Activated CD8-positive, alpha-beta memory T cell treated with anti-CD3 and anti-CD28 coated beads, Interleukin-2, amount 50 U/mL, for 4 hours (primary cell): ENCODE data around the gene STBD1.
"Not testable (repeated sequence)": the region's sequence is repeated elsewhere in the genome, so short reads cannot be mapped to it uniquely, and the experiment has no call there.

Experiments used
- DNase-seq: peaks from one replicate; pipeline ENCODE4 v3.0.0-alpha.2; 2020

STBD1 gene

DNA sequence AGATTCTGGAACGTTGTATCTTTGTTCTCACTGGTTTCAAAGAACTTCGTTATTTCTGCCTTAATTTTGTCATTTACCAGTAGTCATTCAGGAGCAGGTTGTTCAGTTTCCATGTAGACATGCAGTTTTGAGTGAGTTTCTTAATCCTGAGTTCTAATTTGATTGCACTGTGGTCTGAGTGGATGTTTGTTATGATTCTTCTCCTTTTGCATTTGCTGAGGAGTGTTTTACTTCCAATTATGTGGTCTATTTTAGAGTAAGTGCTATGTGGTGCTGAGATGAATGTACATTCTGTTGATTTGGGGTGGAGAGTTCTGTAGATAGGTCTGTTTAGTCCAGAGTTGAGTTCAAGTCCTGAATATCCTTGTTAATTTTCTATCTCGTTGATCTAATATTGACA is 18.7 kb upstream of the STBD1 start:
- DNase-seq: not testable (repeated sequence)

DNA sequence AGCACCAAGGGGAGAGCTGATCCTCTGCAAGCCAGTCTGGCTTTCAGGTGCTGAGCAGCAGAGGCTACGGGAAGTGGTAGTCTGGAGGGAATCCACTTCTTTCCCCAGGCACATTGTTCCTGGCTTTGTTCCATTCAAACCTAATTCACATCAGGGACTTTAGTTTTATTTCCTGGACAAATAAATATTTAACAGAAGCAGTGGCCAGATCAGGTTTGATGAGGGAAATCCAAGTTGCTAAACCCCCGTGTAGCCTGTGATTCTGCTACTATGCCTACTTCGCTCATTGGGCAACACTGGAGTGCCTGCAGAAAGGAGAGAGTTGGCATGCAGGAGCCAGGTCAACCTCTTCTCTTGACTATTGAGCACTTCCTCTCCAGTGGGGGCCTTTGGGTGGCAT is 13.8 kb upstream of the STBD1 start:
- no peak for DNase-seq

DNA sequence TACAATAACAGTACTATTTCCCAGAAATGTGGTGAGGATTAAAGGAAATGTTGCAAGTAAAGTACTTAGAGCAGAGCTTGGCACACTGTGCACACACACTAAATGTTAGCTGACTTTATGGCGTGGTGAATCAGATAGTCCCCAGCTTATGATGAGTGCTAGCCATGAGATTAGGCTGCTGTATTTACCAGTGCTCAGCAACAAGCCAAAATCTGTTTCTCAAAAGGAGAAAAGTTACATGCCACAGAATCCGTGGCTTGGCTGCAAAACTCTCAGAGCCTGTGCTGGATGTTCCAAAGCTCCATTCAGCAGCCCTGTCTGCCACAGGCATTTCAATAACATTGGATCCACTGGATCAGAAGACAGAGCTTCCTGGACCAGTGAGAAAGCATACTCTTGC is 12.8 kb upstream of the STBD1 start:
- DNase-seq: no peak

DNA sequence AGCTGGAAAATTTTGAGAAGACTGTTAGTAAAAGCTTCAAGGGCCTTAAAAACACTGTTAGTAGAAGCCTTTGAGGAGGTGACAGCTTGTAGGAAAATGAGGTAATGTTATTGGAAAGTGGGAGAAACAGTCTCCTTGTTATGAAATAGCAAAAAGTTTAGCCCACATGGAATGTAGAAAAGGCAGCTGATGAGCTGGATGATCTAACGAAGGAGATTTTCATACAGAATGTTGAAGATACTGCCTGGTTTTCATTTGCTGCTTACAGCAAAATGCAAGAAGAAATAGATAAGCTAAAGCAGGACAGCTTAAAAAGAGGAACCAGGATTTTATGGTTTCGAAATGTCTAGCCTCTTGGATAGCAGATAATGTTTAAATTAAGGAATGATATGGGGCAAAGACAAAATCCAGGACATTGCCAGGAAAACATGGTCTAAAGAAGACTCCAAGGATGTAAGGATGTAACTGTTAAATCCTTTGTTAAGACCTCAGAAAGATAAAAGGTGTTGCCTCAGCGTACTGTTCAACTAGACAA is 10.2 kb upstream of the STBD1 start:
- DNase-seq: no peak

DNA sequence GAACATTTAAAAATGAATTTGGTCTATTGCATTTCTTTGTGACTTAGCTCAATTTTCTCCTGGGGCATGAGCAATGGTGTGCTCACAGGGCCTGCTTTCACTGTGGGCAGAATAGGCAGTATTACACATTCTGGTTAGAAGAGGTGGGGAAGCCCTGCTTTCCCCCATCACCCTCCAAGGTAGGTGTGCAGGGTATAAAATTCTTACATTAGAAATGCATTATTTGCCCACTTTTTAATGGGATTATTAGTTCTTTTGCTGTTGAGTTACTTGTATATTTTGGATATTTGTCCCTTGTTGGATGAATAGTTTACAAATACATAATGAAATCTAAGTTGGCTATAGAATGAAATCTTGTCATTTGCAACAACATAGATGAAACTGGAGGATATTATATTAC is 8.3 kb upstream of the STBD1 start:
- DNase-seq: no peak

DNA sequence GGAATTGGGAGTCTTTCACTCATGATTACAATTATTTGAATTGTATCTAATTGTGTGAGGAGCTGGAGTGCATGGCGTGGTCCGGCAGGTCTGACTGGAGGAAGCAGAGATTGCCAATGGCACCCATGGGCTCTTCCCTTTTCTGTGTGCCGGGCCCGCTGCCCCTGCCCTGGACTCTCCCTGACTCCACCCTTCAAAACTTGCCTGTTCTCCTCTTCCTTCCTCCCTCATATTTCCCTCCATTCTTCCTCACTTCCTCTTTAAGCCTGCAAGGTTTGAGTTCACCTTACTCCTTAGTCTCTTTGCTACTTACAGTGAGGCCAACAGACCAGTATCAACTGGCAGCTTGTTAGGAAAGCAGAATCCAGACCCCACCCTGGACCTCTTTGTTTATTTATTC is 6.5 kb upstream of the STBD1 start:
- DNase-seq: no peak

DNA sequence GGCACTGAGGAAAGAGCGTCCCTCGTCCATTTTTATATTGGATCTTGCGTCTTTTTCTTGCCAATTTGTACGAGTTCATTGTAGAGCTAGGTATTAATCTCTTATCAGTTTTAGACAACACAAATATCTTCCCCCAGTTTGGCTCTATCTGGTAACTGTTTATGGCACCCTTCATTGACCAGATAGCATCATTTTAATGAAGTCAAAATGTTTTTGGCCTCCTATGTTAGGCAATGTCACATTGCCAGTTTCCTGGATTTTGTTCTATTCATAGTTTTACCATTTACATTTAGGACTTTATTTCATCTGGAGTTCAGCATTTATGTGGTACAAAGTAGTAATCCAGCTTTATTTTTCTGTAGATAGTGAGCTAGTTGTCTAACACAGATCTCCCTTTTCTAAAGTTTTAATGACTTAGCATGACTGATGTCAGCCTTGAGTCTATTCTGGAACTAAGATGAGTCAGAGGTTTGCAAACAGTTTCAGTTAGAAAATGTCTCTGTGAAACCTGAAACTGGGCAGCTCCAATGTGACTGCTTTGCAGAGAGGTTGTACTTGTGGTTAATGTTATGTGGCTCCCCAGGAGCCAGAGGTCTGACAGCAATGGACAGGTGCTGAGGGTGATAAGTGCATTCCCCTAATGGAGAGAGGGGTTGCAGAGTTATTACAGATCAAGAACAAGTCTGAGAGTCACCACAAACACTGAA is 5.3 kb upstream of the STBD1 start:
- DNase-seq: no peak

DNA sequence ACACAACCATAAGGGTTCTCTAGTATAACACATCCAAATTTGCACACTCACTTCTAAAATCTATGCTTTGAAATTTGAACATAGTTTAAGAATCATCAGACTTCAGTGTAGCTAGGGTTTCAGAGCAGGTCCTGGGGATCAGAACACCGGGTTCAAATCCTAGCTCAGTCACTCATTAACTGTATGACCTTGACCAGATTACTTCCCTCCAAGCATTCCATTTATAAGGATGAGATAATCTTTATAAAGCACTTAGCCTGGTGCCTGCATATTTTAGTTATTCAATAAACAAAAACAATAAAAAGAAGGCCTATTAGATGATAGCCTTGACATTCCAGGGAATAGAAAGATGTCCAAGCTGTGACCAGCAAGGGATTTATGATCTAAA is 4.8 kb upstream of the STBD1 start:
- no peak for DNase-seq

DNA sequence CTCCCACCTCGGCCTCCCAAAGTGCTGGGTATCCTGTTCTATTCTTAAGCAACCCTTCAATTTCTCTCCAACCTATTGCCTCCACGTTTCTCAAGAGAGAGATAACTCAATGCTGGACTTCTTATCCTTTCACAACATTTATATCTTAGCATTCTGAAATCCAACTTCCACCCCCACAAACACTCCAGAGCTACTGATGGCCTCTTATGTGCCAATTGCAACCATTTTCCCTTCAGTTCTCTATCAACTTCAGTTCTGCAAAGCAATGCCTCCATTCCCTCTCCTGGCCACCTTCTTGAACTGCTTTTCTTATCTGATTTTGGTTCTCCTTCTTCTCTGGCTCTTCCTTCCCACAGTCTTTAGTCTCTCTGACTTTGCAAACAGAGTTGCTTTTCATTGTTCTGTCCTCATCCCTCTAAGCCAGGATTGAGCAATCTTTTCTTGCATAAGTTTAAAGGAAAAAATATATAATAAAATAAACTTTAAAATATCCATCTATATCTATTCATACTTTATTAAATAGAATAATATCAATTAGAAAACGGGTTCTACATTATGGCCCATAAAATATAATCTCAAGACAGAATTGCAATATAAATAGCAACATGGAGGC is 3.6 kb upstream of the STBD1 start:
- DNase-seq: no peak

DNA sequence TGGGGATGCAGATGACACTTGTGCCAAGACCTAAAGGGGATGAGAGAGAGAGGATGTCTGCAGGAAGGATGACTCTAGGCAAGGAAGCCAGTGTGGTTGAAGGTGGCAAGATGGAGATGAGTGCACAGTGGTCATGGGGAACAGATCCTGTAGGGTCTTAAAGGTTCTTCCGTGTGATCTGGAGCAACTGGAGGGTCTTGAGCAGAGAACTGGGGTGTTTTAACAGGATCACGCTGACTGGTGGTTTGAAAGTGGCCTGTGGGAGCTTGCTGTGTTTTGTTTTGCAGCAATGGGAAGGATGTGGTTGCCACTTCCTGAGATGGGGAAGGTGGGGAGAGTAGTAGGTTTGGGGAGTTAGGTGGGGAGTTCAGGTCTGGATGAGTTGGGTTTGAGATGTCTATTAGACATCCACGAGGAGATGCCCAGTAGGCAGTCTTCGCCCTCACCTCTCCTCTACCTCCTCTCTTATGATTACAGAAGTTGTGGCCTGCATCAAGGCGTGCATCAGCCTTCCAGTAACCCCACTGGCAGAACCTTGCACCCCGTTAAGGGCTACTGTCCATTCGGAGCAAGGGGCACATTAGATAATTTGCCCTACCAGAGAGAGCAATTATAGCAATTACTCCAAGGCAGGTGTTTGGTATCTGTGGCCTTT is 1.4 kb upstream of the STBD1 start:
- no peak for DNase-seq

DNA sequence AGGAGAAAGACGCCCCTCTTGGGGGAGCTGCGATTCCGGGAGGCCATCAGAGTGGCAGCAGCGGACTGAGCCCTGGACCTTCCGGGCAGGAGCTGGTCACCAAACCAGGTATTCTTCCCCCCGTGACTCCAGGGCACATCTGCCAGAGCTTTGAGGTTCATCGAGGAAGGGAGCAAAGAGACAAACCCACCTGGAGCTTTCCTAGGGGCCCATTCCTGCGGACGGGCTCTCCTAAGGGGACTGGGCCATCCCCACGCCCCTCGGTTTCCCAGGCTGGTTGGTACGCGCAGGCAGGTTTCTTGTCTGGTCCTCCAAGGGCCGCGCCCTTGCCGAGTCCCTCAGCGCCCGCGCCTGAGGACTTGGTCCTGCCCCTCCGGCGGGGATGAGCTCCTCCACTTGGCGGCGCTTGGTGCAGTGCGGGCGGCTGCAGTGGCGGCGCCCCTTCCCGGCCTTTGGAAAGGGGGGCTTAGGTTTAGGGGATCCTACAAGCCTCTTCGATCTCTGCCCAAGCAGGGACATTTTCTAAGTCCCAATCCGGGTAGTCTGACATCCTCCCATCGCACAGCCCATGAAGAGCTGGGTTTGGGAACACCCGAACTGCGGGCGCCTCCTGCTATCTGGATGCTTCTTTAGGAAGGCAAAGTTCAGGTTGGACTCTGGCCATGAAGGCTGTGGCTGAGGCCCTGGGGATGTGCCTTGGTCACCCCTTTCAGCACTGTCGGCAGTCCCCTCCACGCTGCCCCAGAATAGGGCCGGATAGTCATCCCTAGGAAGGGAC is 538 bp downstream of the STBD1 start:
- DNase-seq: no peak

DNA sequence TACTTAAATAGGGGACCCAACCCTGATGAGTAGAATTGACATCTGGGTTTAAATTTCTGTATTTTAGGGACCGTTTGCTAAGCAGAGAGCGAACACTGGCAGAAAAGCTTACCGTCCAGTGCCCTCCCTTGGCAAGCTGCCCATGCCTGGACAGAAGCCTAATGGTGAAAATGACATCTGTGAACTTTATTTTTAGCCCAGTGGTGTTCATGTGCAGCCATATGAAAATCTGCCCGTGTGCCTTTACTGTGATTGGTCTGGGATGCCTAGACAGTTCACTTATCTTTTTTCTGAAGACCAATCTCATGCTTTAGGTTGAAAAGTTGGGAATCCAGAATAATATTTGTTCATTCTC is 1.1 kb downstream of the STBD1 start:
- DNase-seq: no peak

DNA sequence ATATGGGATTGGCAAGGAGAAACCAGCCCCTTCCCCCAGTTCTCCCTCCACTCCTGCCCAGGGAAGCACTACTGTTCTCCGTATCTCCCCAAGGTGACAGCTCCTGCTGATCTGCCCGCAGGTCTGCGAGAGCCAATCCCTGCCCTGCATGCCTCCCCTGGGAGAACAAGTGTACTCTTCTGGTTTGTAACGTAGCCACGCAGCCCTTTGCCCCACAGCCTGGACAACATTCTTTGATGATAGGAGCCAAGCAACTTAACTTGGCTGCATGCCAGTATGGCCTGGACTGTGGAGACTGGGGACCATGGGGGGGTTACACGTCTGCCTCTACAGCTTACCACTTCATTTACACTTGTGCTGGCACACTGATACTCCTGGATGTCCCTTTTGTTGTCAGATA is 2.0 kb downstream of the STBD1 start:
- DNase-seq: no peak

DNA sequence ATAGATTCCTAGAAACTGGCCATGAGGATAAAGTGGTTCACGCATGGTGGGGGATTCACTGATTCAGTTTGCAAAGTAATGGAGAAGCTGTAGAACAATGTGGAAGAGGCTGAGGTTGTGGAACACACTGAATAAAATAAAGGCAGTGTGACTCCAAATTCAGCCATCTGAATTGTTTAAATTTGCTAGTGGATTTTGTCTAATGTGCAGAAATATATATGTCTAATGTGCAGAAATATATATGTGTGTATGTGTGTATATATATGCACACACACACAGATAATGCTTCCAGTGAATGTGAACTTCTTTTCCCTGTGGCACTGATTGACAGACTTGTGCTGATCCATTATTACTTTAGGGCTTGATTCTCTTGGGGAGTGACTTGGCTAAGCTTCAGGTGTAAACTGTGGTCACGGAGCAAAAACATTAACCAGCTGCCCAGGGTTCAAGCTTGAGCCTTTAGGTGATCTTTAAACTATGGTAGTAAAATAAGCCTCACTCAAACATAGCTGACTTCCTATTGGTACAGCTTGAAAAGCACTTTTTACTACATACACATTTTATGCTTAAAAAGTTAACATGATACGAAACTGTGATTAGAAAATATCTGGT is 3.5 kb downstream of the STBD1 start:
- no peak for DNase-seq

DNA sequence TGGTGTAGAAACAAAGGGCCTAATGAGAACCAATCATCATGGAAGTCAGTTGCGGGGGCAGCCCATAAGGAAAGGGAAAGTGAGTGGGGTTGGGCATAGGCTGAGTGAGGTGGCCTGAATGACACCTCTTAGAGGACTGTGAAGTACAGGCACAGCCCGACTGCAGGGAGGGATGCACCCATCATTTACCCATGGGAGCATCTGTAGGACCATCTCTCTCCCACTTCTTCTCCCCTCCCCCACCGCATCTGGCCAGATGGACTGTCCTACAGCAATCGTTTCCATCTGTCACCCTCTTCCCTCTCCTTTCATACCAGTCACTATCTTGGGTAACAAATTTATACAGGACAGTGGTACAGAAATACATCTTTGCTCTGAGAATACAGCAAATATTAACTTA is 4.2 kb downstream of the STBD1 start:
- DNase-seq: no peak

DNA sequence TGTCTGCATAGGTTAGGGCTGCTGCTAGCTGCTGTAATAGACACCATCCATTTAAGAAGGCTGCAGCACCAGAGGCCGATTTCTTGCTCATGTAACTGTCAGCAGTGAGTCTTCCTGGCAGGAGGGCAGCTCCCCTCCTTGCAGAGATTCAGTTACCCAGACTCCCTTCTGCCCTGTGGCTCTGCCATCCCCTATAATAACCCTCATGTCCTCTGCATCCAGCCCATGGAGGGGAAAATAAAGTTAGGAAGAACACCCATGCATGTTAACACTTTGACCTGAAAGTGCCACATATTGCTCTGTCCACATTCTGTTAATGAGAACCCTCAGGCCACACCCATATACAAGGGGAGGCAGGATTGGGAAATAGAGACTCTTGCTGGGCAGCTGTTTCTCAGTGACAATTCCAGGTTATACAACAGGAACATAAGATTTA is 5.4 kb downstream of the STBD1 start:
- DNase-seq: no peak

DNA sequence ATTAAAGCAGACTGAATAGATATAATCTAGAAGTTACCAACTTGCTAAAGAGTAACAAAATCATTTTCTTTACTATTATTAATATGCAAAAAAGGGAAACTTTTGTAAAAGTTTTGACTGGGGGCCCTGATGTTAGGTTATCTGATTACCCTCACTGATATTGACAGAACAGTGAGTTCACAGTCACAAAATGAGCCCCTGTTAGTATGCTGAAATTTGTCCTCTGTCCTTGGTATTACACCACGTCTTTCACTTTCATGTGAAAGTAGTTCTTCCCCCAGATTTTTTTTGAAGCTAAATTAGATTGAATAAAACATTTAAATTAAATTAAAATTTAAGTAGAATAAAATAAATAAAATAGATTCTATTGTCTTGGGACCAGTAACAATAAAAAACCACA is 5.9 kb downstream of the STBD1 start:
- DNase-seq: no peak

DNA sequence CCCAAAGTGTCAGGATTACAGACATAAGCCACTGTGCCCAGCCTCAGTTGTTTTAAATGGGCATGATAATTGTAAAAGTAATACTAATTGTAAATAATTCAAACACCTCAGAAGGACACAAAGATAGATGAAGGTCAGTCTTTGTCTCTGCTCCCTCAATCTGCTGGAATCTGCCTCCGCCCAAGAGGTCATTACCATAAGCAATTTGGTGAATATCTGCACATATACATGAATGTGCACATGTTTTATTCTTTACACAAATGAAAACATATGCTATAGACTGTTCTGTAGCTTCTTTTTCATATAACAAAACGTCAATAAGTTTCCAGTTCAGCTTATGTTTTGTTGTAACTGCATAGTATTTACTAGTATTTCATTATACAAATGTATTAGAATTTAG is 7.0 kb downstream of the STBD1 start:
- no peak for DNase-seq

DNA sequence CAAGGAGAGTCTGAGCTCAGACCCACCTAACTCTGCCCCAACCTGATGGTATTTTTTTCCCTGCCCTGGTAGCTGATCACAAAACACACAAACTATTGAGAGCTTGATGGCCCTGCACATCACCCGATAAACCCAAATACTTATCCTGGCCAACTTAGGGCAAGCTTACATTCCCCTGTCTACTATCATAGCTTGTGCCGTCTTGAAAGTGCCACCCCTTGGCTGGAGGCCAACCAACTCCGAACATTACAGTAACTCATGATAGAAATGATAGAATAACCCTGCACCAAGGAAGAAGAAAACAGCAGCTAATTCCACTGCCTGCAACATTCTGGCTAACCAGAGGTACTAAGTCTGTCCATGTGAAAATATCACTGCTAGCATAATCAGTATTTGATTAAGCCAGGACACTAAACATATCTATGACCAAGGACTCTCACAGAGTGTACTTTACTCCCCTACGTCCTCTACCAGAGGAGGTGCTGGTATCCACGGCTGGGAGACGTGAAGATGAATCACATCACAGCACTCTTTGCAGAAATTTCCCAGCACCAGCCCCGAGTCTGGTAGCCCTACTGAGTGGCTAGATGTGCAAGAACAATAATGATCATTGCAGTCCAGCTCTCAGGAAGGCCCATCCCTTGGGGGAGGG is 8.9 kb downstream of the STBD1 start:
- DNase-seq: no peak

DNA sequence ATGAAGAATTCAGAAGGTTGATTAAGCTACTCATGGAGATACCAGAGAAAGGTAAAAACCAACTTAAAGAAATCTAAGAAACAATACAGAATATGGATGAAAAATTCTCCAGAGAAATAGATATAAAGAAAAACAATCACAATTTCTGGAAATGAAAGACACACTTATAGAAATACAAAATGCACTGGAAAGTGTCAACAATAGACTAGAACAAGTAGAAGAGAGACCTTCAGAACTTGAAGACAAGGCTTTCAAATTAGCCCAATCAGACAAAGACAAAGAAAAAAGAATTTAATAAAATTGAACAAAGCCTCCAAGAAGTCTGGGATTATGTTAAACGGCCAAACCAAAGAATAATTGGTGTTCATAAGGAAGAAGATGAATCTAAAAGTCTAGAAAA is 9.6 kb downstream of the STBD1 start:
- no peak for DNase-seq

DNA sequence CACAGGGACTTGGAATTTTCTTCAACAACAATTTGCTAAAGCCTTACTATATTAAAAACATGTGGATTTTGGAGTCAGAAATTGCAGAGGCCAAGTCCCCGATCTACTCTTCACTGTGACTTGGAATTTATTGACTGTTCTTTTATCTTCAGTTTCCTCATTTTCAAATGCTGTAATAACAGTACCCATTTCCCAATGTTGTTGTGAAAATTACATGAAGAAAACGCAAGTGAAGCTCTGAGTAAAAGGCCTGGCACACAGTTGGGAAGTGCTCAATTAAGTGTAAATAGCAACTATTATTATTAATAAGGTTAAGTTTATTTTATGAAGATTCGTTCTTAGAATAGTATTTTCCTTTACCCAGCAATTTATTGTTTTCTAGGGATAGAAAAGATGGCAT is 15.7 kb downstream of the STBD1 start:
- no peak for DNase-seq

DNA sequence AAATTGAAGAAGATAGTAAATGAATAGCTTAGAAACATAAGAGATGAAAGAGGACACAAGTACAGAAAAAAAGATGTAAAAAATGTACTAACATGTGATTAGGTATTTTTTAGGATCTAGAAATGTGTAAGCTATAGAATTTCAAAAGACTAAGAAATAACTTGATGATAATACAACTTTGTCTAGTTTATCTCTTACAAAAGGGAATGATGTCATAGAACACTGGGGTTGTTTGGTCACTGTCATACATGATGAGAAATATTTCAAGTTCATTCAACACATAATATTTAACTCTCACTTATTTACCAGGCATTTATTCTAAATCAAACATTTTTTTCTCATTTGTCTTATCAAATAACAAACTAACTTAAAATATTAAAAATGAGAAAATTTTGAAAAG is 18.5 kb downstream of the STBD1 start:
- no peak for DNase-seq

DNA sequence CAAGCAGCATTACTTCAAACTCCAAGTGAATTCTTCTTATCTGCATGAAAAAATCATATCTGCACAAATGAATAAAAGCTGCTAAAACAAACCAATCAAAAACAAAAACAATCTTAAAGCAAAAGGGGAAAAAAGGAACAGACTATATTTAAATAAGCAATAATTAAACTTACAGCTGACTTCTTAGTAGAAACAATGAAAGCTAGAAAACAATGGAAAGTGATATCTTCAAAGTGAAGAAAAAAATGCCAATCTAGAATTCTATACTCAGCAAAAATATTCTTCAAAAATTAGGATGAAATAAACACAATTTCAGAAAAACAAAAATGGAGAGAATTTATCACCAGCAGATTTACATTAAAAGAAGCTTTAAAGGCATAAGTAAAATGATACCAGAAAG is 20.0 kb downstream of the STBD1 start:
- no peak for DNase-seq
